OCI-M2 (cell line): ENCODE data around the gene GRAP2.
"Not testable (repeated sequence)": the region's sequence is repeated elsewhere in the genome, so short reads cannot be mapped to it uniquely, and the experiment has no call there.

ENCODE experiments used
- DNase-seq: peaks from one replicate; lab custom pipeline; 2025; ENCODE audit not compliant: unreplicated experiment; lab: John Stamatoyannopoulos, UW

GRAP2 gene

DNA sequence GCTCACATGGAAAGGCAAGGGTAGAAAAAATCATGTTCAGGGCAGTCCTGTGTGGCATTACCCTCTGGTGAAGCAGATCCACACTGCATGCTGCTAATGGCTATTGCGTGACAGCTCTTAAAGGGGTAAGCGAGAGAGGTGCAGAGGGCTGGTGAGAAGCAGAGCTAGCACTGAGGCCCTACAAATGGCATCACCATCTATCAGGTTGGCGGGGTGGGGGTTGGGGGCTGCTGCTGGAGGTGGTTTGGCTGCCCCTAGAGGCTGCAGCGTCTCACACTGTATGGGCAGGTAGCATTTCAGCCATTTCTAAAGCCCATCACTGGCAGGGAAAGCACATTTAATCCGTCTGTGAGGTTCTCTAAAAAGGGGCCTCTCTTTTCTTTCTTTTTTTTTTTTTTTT, 42.5 kb downstream of the GRAP2 start:
- DNase-seq: no peak

DNA sequence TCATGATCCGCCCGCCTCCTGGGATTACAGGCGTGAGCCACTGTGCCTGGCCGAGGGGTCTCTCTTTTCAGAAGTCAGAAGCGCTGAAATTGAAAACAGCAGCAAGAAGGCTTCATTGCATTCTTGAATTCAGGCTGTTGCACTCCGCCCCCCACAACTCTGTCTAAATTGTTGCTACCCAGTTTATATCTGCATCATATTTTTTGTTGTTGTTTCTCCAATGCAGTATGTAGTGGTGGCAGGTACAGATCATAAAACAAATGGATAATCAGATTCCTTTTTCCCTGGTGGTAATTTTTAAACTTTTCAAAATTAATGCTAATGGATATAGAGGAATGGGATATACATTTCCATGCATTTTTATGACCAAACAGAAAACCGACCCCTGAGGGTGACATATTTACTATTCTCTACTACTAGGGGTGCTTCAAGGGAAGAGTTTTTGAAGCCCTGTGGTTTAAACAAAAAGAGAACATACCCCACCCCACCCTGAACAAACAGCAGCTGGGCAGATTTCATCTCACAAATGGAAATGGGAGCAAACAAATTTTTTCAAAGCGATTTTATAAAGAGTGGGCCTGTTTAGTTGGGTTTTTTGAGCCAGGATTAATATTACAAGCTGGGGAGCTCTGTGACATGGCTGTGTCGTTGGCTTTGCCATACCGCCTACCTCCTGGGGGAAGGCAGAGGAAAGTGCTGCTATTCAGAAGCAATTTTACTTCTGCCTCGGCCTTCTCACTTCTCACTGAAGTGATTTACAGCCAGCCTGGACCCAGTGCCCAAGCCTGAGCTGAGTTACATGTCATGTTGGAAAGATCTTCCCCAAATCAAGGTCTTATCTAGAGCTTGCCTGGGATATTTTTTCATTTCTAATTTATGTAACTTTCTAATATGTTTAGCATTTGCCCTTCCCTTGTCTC, 43.3 kb downstream of the GRAP2 start:
- DNase-seq: no peak

DNA sequence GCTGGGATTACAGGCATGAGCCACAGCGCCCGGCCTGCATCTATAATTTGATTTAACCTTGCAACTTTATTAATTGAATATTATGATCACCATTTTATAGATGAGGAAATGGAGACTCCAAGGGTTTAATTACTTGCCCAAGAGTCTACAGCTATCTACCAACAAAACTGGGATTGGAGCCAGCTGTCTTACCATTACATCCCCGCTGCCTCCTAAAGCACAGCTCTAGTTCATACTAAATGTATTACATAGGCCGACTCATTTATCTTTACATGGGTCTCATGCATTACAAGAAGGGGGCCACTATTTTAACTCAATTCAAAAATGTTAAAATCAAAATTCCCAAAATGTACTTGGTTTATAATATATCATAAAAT, 45.2 kb downstream of the GRAP2 start:
- no peak for DNase-seq

DNA sequence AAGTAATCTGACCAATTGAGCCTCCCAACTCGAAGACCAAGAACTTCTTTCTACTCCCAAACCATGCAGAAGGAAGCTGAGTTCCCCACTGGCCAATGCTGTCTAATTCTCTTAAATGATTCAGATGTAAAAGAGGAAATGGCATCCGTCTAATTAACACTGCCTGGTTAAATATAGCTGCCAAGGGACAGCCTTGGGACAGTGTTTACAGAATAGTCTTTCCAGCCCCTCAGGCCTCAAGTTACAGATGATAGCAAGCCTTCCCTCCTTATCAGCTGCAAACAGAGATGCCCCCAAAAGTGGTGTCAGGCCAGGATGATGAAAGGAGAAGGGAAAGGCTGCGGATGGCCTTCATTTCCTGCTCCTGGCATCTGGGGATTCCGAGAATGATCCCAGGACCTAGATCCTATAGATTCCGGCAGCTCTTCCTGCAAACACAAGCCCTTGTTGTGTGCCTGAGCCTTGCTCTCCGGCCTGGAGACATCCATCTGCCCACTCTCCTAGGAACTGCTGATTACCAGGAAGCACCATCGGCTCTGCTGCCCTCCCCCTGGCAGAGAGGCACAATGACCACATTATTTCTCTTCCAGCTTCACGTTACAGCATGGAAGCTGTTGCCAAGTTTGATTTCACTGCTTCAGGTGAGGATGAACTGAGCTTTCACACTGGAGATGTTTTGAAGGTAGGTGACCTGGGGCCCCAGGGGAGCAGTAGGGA, 45.8 kb downstream of the GRAP2 start:
- peak; percentile 65 for DNase-seq

DNA sequence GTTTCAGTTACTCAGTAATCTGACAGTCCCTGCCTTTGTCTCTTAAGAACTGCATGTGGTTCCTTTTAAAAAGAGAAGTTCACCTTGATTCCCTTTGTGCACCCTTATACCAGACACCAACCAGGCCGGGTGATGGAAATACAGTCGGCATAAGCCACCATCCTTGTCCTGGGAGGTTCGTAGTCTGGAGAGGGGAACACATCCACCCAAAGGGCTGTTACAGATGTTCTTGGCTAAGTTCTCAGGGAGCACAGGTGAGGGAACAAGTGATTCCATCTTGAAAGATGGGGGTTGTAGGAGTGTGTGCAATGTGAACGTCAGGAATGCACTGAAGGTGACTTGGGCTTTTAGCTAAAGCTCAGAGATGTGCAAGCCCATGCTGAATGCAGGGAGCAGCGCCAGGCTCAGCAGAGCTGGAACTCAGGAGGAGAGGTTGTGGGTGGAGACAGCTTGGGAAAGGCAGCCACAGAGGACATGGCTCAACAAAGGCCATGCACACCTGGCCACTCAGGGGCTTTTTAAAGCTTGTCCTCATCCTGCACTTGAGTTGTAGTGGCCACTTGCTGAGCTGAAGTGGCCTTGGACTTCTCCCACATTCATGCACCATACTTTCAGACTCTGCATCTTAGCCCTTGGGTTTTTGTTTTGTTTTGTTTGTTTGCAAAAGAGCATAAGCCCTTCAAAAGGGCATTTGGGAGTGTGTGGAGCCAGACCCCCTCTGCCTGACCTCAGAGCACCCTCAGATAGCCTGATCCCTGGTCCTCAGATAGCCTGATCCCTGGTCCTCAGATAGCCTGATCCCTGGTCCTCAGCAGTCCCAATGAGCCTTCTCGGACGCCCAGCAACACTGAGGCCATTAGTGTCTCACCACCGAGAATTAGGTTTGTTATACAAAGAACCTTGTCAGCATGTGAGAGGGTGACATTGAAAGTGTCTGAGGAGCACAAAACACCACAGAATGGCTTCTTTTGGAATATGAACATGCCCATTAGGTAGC, 46.6 kb downstream of the GRAP2 start:
- no peak for DNase-seq

DNA sequence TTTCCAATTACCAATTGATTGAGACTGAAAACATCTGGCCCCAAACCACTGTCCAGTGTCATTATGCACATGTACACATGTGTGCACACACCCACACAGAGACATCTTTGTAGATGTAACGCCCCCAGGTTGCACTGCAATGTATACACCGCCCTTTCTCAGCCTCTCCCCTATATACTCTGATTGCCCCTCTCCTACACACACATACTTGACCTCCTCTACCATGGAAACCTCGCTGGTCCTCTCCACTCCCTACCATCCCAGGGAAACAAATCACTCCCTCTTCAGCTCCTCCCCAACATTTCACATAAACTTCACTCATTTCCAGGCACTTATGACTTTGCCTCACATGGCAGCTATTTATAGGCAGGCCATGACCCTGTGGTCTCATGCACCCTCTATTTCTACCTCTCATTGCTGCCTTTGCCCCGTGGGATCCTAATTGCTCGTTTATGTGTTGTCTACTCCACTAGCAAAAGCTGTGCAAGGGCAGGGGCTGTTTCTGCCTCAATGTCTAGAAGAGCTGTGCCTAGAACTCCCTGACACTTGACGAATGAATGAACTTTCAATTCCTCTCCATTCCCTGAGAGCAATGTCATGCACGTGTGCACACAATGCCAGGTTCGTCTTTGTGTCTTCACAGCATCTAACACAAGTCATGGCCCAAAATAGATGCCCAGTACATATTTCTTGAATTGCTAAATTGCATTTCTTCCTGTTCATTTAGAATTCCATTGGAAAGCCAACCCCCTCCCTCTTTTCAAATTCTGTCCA, 49.3 kb downstream of the GRAP2 start:
- no peak for DNase-seq

DNA sequence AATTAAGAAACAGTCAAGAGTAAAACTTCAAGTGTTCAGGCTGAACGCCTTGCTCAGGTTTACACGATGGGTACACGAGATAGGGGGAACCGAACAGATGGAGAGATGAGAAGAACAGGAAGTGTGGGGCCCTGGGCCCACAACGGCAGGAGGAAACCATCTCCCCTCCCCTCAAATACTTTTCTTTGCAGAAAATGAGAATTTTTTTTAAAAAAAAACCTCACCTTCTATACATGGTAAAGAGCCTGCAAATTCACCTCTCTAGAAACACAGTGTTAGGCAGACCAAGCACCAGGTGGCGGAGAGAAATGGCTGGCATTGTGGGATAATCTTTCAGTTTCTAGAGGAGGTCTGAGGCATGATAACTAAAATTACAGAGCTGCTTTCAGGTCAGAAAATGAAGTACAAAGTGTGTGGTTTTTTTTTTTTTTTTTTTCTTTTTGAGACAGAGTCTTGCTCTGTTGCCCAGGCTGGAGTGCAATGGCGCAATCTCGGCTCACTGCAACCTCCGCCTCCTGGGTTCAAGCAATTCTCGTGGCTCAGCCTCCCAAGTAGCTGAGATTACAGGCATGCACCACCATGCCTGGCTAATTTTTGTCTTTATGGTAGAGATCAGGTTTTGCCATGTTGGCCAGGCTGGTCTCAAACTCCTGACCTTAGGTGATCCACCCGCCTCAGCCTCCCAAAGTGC, 50.9 kb downstream of the GRAP2 start:
- not testable (repeated sequence) for DNase-seq

DNA sequence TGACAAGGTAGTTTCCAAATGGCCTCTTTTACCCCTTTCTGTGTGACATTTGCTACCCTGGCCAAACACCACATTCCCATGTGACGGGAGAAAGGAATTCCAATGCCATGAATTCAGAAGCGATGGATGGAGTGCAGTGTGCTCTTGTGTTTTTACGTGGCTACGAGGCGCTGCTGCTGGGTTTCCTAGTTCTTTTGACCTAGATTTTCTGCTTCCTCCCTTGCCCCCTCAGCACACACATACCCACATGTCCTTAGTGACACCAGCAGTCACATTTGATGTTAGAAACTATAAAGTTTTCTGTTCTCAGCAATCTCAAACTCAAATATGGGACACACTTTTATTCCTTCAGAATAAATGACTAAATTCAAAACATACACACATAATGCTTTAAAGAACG, 51.5 kb downstream of the GRAP2 start:
- no peak for DNase-seq

DNA sequence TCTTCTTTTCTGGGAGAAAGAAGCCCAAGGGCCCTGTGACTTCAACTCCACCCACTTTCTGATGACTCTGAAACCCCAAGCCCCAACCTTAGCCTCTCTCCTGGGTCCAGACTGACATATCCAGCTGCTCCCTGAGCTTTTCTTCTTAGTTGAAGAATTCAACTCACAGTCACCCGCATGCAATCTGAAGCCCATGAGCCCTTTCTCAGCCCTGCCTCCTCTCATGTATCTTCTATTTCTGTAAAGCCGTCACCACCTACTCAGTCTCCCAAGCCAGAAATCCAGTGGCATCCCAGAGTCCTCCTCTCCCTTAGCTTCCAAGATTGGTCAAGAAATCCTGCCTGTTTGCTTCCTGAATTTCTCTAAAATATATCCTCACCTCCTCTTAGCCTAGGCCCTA, 52.2 kb downstream of the GRAP2 start:
- no peak for DNase-seq

DNA sequence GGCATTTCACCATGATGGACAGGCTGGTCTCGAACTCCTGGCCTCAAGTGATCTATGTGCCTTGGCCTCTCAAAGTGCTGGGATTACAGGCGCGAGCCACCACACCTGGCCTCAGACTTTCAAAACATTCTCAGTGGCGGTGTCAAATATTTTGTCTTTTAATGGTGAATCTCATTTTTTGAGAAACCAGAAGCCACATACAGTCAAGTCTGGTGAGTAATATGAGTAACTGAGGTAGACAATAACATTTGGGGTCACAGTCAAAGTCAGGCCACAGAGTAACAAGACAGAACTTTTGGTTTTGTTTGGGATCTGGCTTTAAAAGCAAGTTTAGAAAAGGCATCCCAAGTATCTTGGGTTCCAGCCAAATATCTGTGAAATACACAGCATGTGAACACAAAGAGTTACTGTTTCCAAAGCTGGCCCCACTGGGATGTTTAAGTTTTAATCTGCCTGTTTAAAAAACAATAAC, 53.7 kb downstream of the GRAP2 start:
- DNase-seq: no peak

DNA sequence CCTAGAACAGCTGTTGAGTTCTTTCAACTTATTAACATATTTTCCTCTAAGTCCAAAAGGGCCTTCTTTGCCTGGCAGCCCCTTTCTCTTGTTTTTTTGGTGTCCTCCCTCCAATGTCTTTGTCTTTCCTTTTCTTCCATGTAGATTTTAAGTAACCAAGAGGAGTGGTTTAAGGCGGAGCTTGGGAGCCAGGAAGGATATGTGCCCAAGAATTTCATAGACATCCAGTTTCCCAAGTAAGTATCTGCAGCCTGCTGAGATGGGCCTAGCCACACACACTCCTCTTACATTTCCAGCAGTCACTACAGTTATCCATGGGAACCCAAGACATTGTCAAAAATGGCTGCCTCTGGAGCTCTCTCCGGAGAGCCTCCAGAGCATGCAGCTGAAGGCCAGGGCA, 54.8 kb downstream of the GRAP2 start:
- DNase-seq: no peak

DNA sequence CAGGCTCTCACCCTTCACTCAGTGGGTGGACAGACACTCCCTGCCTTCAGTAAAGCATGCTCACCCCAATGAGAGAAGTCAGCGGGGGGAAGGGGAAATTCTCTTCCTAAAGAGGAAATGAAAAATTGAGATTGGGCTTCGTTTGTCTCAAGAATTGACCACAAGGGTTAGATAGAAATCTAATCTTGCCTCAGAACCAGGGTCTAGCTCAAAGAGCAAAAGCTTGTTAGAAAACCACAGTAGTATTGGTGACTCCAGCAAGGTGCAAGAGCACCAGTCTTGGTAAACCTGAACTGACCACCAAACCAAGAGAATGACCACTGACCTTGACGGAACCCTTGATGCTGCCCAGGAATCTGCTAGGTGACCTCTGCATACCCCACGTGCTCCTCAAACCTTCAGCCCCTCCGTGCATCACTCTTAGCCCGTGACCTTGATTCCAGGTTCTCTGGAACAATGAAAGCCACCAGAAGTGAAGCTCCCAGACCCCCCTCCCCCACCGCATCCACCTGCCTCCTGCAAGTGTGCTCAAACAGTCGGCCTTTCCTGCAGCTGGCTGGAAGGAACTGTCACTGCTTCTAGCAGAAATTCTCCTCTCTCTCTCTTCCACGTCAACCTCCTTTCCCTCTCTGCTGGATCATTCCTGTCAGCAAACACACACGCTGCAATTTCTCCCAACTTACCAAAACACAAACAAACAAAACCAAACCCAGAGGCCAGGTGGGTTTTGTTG, 56.2 kb downstream of the GRAP2 start:
- no peak for DNase-seq

DNA sequence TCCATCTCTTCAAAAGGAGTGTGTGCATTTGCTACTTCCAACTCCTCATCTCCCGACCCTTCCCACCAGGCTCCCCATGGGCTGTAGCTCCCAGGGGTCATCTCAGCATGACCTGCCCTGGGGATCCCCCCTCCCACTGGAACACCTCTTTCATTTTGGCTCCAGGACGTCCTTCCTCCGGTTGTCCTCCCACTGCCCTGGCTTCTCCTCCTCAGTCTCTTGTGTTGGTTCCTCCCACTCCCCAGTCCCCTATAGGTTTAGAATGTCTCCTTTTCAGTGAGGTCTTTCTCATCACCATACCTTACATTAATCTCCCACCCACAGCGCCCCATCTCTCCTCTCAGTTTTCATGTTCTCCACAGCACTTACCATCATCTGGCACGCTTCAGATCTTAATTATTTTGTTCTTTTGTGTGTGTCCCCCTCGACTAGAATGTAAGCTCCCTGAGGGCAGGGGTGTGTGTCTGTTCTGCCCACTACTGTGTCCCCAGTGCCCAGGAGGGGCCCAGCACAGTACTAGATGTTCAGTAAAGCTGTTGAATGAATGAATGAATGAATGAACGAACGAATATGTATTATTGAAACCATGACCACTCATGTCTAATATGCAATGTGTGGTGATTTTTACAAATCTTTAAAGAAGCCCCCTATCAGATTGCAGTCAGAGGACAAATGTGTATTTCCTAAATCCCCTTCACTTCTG, 57.3 kb downstream of the GRAP2 start:
- no peak for DNase-seq

DNA sequence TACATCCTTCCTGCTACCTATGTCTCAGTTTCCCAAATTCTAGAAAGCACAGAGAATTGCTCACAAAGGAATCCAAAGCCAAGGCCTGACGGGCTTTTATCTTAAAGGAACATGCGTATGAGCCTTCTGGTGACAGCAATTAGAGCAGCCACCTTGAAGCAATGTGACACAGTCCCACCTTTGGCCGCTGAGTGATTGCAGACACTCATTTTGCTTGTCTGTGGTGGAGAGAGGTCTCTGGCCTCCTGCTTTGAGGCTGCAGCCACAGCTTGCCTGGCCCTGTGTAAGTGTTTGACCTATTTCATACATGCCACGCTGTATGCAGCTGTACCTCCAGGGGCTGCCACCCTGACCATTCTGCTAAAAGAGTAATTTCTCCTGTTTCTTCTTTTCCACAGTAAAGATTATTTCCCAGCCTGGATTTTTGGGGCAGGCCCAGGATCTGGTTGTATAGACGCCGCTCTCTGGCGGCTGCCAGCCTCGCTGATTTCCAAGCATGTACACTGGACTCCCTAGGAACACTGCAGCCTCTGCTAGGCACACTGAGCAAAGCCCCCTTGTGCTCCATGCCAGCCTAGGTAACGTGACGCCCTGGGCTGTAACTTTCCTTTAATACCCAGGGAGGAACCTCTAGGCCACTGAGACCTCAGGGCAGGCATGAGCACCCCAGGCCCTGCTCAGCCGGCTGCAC, 58.2 kb downstream of the GRAP2 start:
- DNase-seq: no peak

DNA sequence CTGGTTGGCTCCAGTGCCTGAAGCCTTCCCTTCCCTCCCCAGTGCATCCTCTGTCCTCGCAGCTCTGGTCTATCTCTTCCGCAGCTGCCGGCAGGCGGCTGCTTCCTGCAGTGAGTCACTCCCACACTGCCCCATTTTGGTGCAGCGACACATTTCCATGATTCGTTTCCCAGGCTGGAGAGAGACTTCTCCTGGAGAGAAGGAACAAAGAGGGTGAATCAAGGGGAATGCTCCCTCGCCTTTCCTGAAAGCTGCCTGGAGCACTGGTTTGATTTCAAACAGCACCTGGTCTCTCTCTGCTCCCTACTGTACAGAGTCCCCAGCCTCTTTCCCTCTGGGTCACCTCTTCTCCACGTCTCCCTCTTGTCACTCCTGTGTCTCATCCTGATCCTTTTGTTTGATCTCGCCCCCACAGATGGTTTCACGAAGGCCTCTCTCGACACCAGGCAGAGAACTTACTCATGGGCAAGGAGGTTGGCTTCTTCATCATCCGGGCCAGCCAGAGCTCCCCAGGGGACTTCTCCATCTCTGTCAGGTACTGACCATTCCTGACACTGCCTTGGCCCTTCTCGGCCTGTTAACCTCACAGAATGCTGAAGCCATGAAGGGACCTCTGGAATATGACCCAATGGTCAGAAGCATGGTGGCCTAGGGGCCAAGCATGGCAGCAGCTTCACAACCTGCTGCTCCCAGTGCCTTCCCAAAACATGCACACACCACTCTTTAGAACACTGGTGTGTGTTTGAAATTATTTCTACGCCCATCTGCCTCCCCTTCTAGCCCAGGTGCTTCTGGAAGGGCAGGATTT, 59.0 kb downstream of the GRAP2 start, which contains the start of gene TMA7B:
TSS of gene TMA7B (plus strand) at position 758 of the 808 bp plus-strand sequence. CDS start 3,978 bp downstream, outside the sequence.
- DNase-seq: no peak

DNA sequence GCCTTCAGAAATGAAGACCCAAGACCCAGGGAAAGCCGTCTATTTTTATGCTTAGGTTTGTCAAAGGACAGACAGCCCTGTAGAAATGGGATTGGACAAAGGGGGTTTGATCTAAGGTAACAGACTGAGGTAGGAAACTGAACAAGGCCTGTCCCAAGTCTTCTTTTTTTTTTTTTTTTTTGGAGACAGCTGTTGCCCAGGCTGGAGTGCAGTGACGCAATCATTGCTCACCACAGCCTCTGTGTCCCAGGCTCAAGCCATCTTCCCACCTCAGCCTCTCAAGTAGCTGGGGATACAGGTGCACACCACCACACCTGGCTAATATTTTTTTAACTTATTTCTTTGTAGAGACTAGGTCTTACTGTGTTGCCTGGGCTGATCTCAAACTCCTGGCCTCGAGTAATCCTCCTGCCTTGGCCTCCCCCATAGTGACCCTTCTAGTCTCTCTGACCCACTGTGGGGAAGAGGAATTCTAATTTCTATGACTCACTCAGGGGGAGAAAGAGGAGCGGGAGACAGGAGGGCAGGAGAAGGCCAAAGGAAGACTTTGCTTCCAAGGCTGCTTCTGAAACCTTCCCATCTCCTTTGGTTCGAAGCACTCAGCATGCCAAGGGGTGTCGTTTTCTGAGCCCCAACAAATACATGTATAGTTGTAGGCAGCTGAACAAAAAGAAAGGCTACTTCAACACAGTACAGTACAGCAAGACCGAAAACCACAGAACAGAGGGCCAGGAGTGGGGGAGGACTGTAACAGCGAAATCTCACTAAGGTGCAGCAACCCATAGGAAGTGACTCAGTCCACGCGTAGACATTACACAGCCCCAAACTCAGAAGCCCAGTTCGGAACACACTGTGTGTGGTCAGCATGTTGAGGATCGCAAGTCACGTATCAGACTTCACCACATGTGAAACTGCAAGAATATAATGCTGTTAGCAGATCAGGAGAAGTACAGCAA, 60.2 kb downstream of the GRAP2 start:
- DNase-seq: no peak
